ENCODE results near the gene GNGT1. TPM values are rescaled to one million over a fixed set of nuclear protein-coding genes. Genes with fewer than 3 reads are reported as not detected.

Gene GNGT1
- polyA plus RNA-seq (ENCODE audit: insufficient read length in 10 of 10): not detected
- long read RNA-seq, donor 1: 0 reads
- long read RNA-seq, donor 2: 0 reads
- long read RNA-seq, donor 3: 0 reads
- long read RNA-seq, donor 4: 0 reads
- long read RNA-seq, donor 5: 0 reads
- long read RNA-seq, donor 6: 0 reads
- long read RNA-seq, donor 7: 0 reads
- long read RNA-seq, donor 8: 0 reads
- long read RNA-seq, donor 9: 0 reads

GRCh38 chr7:93906267-93906666, at the start of gene GNGT1:
Gene GNGT1 (plus strand): TSS chr7:93906567. CDS start chr7:93906747, 180 bp downstream.
- no peak for DNase-seq

DNA sequence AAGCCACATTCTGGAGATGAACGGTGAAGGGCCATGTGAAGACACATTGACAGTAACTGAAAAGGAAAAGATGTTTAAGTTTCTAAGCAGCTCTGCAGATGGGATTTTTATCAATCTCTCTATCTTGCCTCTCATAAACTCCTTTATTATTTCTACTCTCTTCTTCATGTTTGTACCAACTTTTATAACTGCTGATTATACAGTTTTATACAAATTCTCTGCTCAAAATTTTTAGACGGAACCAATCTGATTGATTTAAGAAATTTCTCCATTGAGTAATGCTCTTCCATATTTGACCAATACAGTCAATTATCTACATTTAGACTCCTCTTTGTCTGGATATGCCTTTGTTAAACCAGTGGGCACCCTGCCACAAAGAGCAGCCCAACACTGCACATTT, 47.5 kb upstream of the GNGT1 start:
- DNase-seq: no peak

- no peak for DNase-seq
Observed at GRCh38 chr7:93860261-93860660, 46.1 kb upstream of the GNGT1 start.

DNA sequence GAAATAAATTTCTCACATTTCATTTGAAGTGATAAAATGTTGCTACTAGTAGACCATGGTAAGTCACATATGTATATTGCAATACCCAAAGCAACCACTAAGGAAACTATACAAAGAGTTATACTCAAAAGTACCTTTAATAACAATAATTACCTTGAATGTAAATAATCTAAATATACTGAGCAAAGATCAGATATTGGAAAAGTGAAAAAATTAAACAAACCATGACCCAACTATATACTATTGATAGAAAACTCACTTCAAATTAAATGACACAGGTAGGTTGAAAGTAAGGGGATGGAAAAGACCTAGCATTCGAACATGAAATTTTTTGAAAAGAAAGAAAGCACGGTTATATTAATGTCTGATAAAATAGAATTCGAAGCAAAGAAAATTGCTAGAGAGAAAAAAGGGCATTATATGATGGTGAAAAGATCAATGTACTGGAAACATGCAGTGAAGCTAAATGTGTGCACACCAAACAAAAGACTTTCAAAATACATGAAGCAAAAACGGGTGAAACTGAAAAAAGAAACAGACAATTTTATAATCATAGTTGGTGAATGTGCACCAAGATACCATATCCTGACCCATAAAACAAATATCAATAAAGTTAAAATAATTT, 44.9 kb upstream of the GNGT1 start:
- DNase-seq: no peak

DNA sequence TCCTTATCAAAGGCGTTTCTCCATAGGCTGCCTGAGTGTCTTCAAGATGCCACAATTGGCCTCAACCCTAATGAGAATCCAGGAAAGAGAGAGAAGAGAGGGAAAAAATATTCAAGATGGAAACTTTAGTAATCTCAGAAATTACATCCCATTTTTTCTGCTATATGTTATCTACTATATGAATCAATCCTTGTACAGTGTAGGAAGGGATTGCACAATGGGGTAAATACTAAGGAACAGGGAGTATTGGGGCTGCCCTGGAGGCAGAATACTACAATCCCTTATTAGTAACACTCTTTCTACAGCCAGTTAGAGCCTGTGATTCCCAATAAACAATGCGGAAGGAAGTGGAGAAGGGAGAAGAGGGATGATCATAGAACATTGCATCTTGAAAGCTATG, 43.7 kb upstream of the GNGT1 start:
- no peak for DNase-seq

DNA sequence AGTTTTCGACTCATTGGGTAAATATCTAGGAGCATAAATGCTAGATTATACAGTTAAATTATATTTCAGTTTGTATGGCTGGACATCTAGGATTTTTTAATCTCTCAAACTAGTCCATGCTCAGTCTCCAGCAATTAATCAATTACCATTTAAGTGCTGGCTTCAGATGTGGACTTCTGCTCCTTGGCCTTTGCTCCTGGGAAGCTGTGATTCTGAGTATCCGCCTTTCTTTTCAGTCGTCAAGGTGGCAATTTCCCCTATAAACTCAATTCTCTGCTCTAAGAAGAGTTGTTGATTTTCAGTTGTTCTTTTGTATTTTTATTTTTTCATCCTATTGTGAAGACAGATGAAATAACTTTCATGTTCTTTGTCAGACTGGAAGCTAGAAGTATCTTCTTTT, 39.5 kb upstream of the GNGT1 start:
- DNase-seq: no peak

- DNase-seq: no peak
Observed at GRCh38 chr7:93873998-93874574, 32.3 kb upstream of the GNGT1 start.

DNA sequence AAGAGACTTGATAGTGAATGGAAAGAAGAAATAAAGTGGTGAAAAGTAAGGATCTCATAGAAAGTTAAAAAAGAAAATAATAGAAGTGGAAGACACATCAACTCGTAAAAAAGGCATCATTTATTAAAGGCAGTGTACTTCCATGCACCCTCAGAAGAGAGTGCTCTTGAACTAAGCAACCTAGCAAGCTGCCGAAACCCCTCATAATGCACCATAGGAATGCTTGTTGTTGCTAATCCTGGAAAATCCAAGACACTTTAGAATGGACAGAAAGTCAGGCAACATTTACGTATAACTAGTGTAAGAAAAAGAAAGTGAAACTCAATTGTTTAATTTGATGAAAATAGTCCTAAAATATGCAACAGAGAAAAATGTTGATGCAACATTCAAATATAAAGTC, 28.6 kb upstream of the GNGT1 start:
- no peak for DNase-seq

DNA sequence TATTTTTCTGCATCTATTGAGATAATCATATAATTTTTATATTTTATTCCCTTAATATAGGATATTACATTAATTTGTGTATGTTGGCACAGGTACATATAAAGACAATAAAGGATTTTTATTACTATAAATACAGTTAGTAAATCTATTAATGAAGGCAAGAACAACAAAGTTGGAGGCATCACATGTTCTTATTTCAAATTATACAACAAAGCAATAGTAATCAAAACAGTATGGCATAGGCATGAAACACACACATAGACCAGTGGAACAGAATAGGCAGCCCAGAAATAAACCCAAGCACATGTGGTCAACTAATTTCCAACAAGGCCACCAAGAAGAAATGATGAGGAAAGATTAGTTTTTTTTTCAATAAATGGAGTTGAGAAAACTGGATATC, 27.0 kb upstream of the GNGT1 start:
- no peak for DNase-seq

GRCh38 chr7:93882468-93882867, 23.9 kb upstream of the GNGT1 start:
- DNase-seq: no peak

GRCh38 chr7:93883078-93883916, 23.1 kb upstream of the GNGT1 start:
- DNase-seq: no peak

DNA sequence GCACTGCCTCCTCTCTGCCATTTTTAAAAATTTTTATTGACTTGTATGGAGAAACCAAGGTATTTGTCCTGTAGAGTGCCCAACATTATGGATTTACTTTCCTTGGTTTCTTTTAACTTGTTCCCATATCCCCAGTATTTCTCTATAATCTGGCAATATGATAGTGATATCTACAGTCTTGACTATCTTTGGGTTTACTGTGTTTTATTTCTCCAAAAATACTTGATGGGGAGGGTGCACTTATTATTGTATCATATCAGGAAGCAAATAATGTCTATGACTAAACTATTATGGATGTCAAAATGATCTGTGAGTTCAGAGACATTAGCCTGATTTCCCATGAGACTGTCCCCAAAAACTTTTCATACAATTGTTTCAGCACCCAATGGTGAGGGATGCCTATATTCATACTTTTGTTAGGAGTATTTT, 22.4 kb upstream of the GNGT1 start:
- DNase-seq: no peak

DNA sequence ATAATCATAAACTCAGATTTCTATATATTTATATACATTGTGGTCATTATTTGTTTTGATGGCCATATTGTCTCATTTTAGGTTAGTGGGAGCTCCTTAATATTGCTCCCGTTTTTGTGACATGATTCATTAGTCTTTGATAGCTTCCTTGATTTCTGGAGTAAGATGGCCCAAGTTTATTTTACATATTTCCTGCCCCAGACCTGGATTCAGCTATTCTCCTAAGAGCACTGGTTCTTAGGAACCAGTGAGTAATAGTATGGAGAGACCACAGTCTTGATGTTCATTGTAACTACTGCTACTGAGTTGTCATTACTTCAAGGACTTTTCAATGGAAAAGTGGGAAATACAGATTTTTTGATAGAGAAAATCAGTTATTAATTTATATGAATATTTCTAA, 21.8 kb upstream of the GNGT1 start:
- no peak for DNase-seq

- DNase-seq: peak in 1 of 3 donors; percentile 18
Observed at GRCh38 chr7:93889261-93889660, 17.1 kb upstream of the GNGT1 start.

- DNase-seq: peak in 2 of 3 donors; percentile 19 to 66
Observed at GRCh38 chr7:93890041-93890463, 16.3 kb upstream of the GNGT1 start.

DNA sequence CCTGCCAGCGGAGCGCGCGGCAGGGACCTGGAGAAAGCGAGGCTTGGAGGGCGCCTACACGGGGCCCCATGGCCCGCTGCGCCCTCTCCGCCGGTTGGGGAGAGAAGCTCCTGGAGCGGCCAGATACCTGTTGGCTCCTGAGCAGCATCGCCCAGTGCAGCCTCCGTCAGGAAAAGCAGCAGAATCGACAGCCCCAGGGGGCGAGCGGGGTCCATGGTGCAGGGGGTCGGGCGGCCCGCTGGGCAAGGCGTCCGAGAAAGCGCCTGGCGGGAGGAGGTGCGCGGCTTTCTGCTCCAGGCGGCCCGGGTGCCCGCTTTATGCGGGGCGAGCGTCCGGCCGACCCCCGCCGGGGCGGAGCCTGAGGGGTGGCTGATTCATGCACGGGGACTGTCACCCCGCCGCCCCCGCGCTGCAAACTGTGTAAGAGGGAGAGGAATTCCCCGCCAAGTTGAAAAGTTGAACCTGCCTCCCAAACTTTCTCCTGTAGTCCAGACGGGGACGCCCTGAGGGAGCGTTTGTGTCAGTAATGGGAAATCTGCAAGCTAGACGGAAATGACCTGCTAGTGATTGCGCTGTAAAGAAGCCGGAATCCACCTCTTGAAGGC, 15.8 kb upstream of the GNGT1 start, which contains the start of gene TFPI2:
Gene TFPI2, minus strand, starts transcription at position 290 of the 605 bp plus-strand sequence. Its CDS starts 75 bp downstream, at position 215.
- peak; percentile 38 to 72 (median 40) for DNase-seq

DNA sequence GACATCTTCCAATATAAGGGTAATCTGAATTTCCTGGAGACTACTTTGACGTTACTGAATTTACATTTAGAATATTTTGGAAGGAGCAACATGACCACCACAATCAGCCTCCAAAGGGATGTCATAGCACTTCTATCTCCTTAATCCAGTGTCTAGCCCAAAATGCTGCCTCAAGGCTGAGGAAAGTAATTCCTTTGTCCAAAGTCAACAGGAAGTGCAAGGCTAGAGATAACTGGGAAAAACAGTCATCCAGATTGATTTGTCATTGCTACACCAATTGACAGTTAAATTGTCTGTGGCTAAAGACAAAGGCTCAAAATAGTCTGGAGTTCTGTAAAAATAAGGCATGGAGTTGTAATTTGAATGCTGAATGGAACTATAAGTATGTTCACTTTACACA, 11.9 kb upstream of the GNGT1 start:
- DNase-seq: no peak

- peak in 2 of 3 donors; percentile 11 to 66 for DNase-seq
Observed at GRCh38 chr7:93894966-93895640, 11.3 kb upstream of the GNGT1 start.

DNA sequence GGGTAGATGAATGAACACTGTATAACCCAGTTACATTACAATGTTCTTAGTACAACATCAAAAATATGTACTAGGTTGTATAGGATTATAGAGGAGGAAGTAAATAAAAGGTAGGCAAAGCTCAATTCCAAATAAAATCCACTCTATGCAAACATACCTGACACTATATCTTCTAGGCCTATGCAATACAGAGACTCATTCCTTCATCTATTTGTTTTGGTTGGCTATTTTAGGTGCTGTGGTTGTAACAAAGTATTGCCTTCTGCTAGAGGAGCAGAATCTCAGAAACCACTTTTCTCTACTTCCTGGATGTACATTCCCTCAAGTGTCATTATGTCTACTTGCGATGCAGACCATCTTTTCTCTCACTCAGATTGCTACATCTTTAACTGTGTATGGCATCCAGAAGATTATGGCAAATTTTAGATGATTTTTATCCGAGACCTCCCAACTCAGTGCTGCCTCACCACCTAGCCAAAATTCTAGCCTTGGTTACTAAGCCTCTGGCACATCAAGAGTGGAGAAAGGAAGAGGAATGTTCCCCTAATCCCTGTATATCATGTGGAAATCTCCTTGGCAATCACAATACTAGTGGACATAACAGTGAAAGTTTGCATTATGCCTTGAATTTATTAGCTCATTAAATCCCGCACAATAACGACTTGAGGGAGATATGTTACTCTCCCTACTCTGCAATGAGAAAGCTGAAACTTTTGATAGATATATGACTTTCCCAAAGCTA, 10.3 kb upstream of the GNGT1 start:
- peak in 1 of 3 donors; percentile 57 for DNase-seq

DNA sequence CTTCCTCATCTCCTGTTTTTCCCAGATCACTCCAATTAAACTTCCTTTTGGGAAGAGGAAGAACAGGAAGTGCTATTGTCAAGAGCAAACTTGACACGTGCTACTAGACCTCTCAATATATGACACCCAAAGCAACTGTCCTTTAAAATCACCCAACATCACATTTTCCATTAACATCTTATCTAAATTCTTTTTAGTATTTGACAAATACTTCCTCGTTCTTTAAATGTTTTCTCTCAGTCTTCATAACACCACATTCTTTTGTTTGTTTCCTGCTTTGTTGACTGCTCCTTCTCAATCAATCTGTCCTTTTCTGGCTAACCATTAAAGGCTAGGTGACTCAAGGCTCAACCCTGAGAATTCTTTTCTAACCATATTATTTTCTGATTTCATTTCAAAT, 8.7 kb upstream of the GNGT1 start:
- DNase-seq: no peak

Measured in muscle of back (tissue), 13 donors.